ENCODE measurements around the gene COL4A2.

GRCh38 chr13:110259651-110260050 lies 47.4 kb upstream of the COL4A2 start:
- TF ChIP-seq CTCF (IDR thresholded peaks at IDR 0.05) (no peak), POLR2A (IDR thresholded peaks at IDR 0.05) (no peak)

Data from right lobe of liver (tissue), 4 donors.